Right atrium auricular region (tissue), 2 donors: ENCODE data around the gene PPP1R1B. TPM values are rescaled to one million over a fixed set of nuclear protein-coding genes. Genes with fewer than 3 reads are reported as not detected.

Experiments
- DNase-seq: peaks from one replicate; pipeline ENCODE4 v3.0.0-alpha.2; 2019; ENCODE audit warnings: low spot score
- H3K27ac ChIP-seq, 2 donors: fragments of 200-600 bp; sonication (generic); 1 replicate in 1 of 2; 2 replicates in 1 of 2; pipeline ENCODE4 v1.5.1; 2016 to 2019
- H3K27me3 ChIP-seq, 2 donors: fragments of 200-600 bp; sonication (generic); one replicate each; pipeline versions ENCODE4 v1.5.1 to v1.6.0; 2017 to 2019
- H3K36me3 ChIP-seq: fragments of 200-600 bp; sonication (generic); one replicate; pipeline ENCODE4 v1.5.1; 2016
- H3K4me1 ChIP-seq, 2 donors: fragments of 200-600 bp; sonication (generic); one replicate each; pipeline versions ENCODE4 v1.5.1 to v1.6.0; 2017 to 2019
- H3K4me3 ChIP-seq, 2 donors: fragments of 200-600 bp; sonication (generic); 1 replicate in 1 of 2; 2 replicates in 1 of 2; pipeline ENCODE4 v1.5.1; 2017 to 2019; ENCODE audit warnings: mild to moderate bottlenecking in 1 of 2, moderate library complexity in 1 of 2
- H3K9me3 ChIP-seq, 2 donors: fragments of 200-600 bp; sonication (generic); one replicate each; pipeline ENCODE4 v1.5.1; 2019
- total RNA-seq, 2 donors: library from RNA; depleted of rRNA; stranded (reverse); fragments of >200 nt; gene quantifications; one replicate each; pipeline ENCODE4 v1.1.0, GENCODE V29; 2016
- TF ChIP-seq, protein P1 (sequence below), 2 donors: fragments of 200-600 bp; sonication (generic); IDR thresholded peaks; one replicate each; pipeline ENCODE4 v1.5.1; 2019; ENCODE audit warnings: antibody characterized with exemption in 2 of 2

The PPP1R1B gene
- total RNA-seq, 2 donors from 2014 or later = 6.7 TPM; not detected in 1

GRCh38 chr17:39632153-39632941 is 5.6 kb downstream of the PPP1R1B start:
- Histone ChIP-seq H3K36me3 (no peaks in the 10 kb centered on the region), H3K27me3 (peaks cover 0 to 2% of the 10 kb centered on the region in 2 donors), H3K4me3 (no peak overlapping the region), H3K4me1 (peaks cover 0 to 17% of the 10 kb centered on the region in 2 donors), H3K9me3 (no peaks in the 10 kb centered on the region), H3K27ac (no peak overlapping the region)
- TF ChIP-seq, protein P1, sequence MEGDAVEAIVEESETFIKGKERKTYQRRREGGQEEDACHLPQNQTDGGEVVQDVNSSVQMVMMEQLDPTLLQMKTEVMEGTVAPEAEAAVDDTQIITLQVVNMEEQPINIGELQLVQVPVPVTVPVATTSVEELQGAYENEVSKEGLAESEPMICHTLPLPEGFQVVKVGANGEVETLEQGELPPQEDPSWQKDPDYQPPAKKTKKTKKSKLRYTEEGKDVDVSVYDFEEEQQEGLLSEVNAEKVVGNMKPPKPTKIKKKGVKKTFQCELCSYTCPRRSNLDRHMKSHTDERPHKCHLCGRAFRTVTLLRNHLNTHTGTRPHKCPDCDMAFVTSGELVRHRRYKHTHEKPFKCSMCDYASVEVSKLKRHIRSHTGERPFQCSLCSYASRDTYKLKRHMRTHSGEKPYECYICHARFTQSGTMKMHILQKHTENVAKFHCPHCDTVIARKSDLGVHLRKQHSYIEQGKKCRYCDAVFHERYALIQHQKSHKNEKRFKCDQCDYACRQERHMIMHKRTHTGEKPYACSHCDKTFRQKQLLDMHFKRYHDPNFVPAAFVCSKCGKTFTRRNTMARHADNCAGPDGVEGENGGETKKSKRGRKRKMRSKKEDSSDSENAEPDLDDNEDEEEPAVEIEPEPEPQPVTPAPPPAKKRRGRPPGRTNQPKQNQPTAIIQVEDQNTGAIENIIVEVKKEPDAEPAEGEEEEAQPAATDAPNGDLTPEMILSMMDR (IDR thresholded peaks at IDR 0.05) = no peak
- no peak for DNase-seq

GRCh38 chr17:39633570-39634183 is 6.9 kb downstream of the PPP1R1B start:
- H3K9me3 ChIP-seq = no peaks in the 10 kb centered on the region
- no peak overlapping the region for H3K27ac ChIP-seq

GRCh38 chr17:39634384-39634871 is 7.7 kb downstream of the PPP1R1B start:
- no peak for DNase-seq
- no peaks in the 10 kb centered on the region for H3K36me3 ChIP-seq
- H3K27ac ChIP-seq = no peak overlapping the region
- TF ChIP-seq, protein P1 (IDR thresholded peaks at IDR 0.05) = peak; percentile 80 to 81
- H3K9me3 ChIP-seq = no peaks in the 10 kb centered on the region
- peaks cover 0 to 33% of the 10 kb centered on the region in 2 donors for H3K4me1 ChIP-seq
- H3K27me3 ChIP-seq = no peaks in the 10 kb centered on the region
- H3K4me3 ChIP-seq = no peak overlapping the region

More at GRCh38 chr17:39633570-39634183, 6.9 kb downstream of the PPP1R1B start:
- no peak for DNase-seq
- H3K36me3 ChIP-seq = no peaks in the 10 kb centered on the region
- peaks cover 0 to 26% of the 10 kb centered on the region in 2 donors for H3K4me1 ChIP-seq
- H3K27me3 ChIP-seq = no peaks in the 10 kb centered on the region
- no peak overlapping the region for H3K4me3 ChIP-seq
- TF ChIP-seq, protein P1 (IDR thresholded peaks at IDR 0.05) = no peak

- DNase-seq = no peak
- H3K27me3 ChIP-seq = no peaks in the 10 kb centered on the region
- peaks cover 0 to 44% of the 10 kb centered on the region in 2 donors for H3K4me1 ChIP-seq
- TF ChIP-seq, protein P1 (IDR thresholded peaks at IDR 0.05) = no peak
- no peak overlapping the region for H3K4me3 ChIP-seq
- no peaks in the 10 kb centered on the region for H3K9me3 ChIP-seq
- no peaks in the 10 kb centered on the region for H3K36me3 ChIP-seq
- H3K27ac ChIP-seq = no peak overlapping the region
These were observed 8.9 kb downstream of the PPP1R1B start for GRCh38 chr17:39635614-39636176.

DNA sequence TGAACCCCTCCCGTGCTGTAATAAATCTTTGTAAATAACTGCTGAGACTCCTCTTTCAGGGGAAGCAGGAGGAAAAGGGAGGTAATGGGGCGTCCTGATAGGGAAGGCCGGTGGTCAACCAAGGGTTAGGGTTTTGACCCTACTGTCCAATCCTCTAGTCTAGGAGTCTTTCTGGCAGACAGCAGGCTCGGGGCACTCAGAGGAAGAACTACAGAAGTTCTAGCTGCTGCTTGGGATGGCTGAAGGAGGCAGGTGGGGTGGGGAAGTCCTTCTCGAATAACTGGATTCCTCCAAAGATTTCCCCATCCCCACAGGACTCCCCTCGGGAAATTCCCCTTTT is 9.8 kb downstream of the PPP1R1B start:
- peak overlapping the region; percentile 79 to 89 for H3K4me3 ChIP-seq
- H3K9me3 ChIP-seq = no peaks in the 10 kb centered on the region
- peak overlapping the region; percentile 92 to 93 for H3K27ac ChIP-seq
- no peak for DNase-seq
- H3K4me1 ChIP-seq = peaks cover 0 to 51% of the 10 kb centered on the region in 2 donors
- no peaks in the 10 kb centered on the region for H3K27me3 ChIP-seq
- TF ChIP-seq, protein P1 (IDR thresholded peaks at IDR 0.05) = no peak
- no peaks in the 10 kb centered on the region for H3K36me3 ChIP-seq
